BLaER1 (cell line): ENCODE data around the gene SLFNL1.
A peak's percentile ranks its signal among the peaks of the same experiment; 100 is the strongest.

ENCODE experiments used
- H3K27ac ChIP-seq: shearing (Covaris generic); formaldehyde crosslinking; 2 replicates; pipeline ENCODE4 v1.8.1; 2022
- H3K27me3 ChIP-seq: shearing (Covaris generic); formaldehyde crosslinking; 2 replicates; pipeline ENCODE4 v1.8.1; 2022
- H3K36me3 ChIP-seq: shearing (Covaris generic); formaldehyde crosslinking; 2 replicates; pipeline ENCODE4 v1.8.1; 2022
- H3K4me1 ChIP-seq: shearing (Covaris generic); formaldehyde crosslinking; 2 replicates; pipeline ENCODE4 v1.8.1; 2022
- H3K4me2 ChIP-seq: shearing (Covaris generic); formaldehyde crosslinking; 2 replicates; pipeline ENCODE4 v1.8.1; 2022
- H3K4me3 ChIP-seq: shearing (Covaris generic); formaldehyde crosslinking; 2 replicates; pipeline ENCODE4 v1.8.1; 2022
- H3K9ac ChIP-seq: shearing (Covaris generic); formaldehyde crosslinking; 2 replicates; pipeline ENCODE4 v1.8.1; 2022
- H3K9me3 ChIP-seq: shearing (Covaris generic); formaldehyde crosslinking; 2 replicates; pipeline ENCODE4 v1.8.1; 2022
- H4K20me1 ChIP-seq: shearing (Covaris generic); formaldehyde crosslinking; 2 replicates; pipeline ENCODE4 v1.8.1; 2022
- Cebpa-rat ChIP-seq: shearing (Covaris generic); IDR thresholded peaks from 2 replicates; pipeline ENCODE4 v1.8.1; 2022

SLFNL1 gene

DNA sequence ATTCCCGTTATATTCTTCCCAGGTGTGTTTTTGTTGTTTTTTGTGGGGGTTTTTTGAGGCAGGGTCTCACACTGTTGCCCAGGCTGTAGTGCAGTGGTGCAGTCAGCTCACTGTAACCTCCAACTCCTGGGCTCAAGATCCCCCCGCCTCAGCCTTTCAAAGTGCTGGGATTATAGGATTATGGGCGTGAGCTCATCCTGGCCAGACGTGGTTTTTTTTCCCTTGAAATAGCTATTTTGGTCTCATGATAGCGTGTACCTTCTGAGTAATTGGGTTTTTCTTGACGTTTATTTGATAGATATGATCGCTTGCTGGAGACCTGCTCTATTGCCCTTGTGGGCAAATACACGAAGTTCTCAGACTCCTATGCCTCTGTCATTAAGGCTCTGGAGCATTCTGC lies 24.4 kb downstream of the SLFNL1 start:
- Histone ChIP-seq H3K27me3 (no peaks in the 10 kb centered on the region), H3K4me2 (no peak overlapping the region), H3K27ac (no peak overlapping the region), H3K4me1 (peaks cover 12% of the 10 kb centered on the region), H3K9me3 (no peaks in the 10 kb centered on the region), H3K4me3 (no peak overlapping the region), H4K20me1 (peaks cover 52% of the 10 kb centered on the region), H3K9ac (no peak overlapping the region), H3K36me3 (peaks cover 100% of the 10 kb centered on the region)
- no peak for TF ChIP-seq Cebpa-rat

DNA sequence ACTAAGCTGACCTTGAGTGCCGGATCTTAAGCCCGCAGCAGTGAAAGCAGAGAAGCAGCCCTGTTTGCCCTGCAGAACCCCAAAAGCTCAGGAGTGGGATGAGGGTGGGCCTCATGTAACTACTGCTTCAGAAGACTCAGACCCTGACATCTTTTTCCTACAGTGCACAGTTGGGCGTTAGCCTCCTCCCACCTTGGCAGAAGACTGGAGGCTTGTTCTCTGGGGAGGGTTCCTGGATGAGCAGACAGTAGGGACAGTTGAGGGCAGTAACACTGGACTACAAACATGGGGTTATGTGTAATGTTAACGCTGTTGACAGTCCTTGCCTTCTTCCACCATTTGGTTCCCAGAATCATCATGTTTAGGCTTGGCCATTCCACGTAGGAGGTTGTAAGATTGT lies 32.5 kb downstream of the SLFNL1 start:
- Histone ChIP-seq H4K20me1 (peaks cover 22% of the 10 kb centered on the region; the same call in 1 of the 2 replicates), H3K27ac (no peak overlapping the region; the same call in 1 of the 2 replicates), H3K4me3 (no peak overlapping the region), H3K9me3 (no peaks in the 10 kb centered on the region), H3K9ac (no peak overlapping the region), H3K4me1 (peaks cover 35% of the 10 kb centered on the region), H3K4me2 (no peak overlapping the region), H3K36me3 (peaks cover 97% of the 10 kb centered on the region), H3K27me3 (no peaks in the 10 kb centered on the region)
- no peak for TF ChIP-seq Cebpa-rat

DNA sequence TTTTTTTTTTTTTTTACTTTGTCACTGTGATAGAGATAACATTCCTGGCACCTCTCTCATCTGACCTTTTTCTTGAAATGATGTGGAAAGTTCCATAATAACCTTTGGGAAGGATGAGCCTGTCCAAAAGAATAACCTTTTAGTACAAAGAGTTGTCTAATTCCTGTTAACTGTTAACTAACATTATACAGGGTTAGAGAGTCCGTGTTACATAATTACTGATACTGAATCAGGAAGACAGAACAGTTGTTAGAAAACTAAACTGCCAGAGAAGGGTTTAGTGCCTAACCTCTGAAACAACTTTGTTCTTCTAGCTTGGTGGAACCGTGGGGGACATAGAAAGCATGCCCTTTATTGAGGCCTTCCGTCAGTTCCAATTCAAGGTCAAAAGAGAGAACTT lies 33.2 kb downstream of the SLFNL1 start:
- Histone ChIP-seq H3K27me3 (no peaks in the 10 kb centered on the region), H3K4me2 (no peak overlapping the region), H3K9ac (no peak overlapping the region), H3K27ac (0 out of 2 replicates have a peak overlapping the region, but pooled peaks have one; percentile 3), H3K36me3 (peaks cover 97% of the 10 kb centered on the region), H3K9me3 (no peaks in the 10 kb centered on the region), H3K4me3 (no peak overlapping the region), H3K4me1 (peaks cover 43% of the 10 kb centered on the region), H4K20me1 (peaks cover 17% of the 10 kb centered on the region; the same call in 1 of the 2 replicates)
- TF ChIP-seq Cebpa-rat: no peak

DNA sequence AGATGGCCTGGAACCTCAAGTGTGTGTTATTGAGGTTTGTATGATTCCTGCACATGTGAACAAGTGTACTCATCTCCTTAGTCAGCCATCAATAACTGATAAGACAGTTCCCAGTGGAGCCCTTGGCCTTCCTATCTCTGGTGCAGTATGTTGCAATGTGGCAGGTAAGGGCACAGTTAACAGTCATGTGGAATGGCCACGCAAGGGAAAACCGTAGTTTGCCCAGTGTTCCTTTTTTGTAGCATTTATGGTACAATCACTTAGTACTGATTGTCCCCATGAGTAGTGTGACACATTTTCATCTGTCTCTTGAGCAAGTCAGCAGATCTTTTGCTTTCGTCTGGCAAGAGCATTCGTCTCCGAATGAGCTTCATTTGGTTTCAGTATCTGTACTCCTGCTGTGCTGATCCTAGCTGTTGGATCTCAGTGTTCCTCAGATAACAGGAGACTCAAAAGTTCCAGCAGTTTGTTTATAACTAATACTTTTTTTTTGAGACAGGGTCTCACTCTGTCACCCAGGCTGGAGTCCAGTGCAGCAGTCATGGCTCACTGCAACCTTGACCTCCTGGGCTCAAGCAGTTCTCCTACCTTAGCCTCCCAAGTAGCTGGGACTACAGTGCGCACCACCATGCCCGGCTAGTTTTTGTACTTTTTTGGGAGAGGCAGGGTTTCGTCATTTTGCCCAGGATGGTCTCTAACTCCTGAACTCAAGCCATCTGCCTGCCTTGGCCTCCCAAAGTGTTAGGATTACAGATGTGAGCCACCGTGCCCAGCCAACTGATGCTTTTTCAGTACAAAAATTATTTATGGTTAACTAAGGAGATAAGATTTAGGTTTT lies 33.9 kb downstream of the SLFNL1 start:
- H3K9ac ChIP-seq: no peak overlapping the region
- H3K36me3 ChIP-seq: peaks cover 96% of the 10 kb centered on the region
- no peaks in the 10 kb centered on the region for H3K27me3 ChIP-seq
- peaks cover 19% of the 10 kb centered on the region; the same call in 1 of the 2 replicates for H4K20me1 ChIP-seq
- no peaks in the 10 kb centered on the region for H3K9me3 ChIP-seq
- H3K4me3 ChIP-seq: no peak overlapping the region
- peak overlapping the region; percentile 84 for H3K27ac ChIP-seq
- peak overlapping the region; percentile 96; the same call in 1 of the 2 replicates for H3K4me2 ChIP-seq
- peaks cover 49% of the 10 kb centered on the region for H3K4me1 ChIP-seq
- no peak for TF ChIP-seq Cebpa-rat

DNA sequence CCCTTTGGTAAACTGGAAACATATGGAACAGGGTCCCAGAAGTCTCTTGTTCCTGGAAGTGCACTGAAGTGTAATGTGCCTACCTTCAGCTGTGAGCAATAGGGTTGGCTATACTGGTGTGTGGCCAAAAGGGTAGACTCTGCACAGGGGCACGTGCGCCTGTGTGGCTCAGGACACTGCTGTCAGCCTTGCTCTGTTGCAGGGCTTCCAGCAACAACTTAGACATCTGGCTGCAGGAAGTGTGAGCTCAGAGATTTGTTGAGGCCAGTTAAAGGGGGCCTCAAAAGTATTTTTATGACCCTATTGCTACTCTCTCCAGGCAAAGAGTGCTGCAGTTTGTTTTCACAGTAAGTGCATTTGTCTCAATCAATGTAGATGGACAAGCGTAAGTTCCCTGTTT lies 34.6 kb downstream of the SLFNL1 start:
- H3K4me2 ChIP-seq: peak overlapping the region; percentile 96
- peak overlapping the region; percentile 60; the same call in 1 of the 2 replicates for H3K9ac ChIP-seq
- peaks cover 56% of the 10 kb centered on the region for H3K4me1 ChIP-seq
- H3K27ac ChIP-seq: peak overlapping the region; percentile 84
- no peak for TF ChIP-seq Cebpa-rat
- H3K4me3 ChIP-seq: no peak overlapping the region
- peaks cover 19% of the 10 kb centered on the region for H4K20me1 ChIP-seq
- no peaks in the 10 kb centered on the region for H3K9me3 ChIP-seq
- peaks cover 95% of the 10 kb centered on the region for H3K36me3 ChIP-seq
- no peaks in the 10 kb centered on the region for H3K27me3 ChIP-seq

DNA sequence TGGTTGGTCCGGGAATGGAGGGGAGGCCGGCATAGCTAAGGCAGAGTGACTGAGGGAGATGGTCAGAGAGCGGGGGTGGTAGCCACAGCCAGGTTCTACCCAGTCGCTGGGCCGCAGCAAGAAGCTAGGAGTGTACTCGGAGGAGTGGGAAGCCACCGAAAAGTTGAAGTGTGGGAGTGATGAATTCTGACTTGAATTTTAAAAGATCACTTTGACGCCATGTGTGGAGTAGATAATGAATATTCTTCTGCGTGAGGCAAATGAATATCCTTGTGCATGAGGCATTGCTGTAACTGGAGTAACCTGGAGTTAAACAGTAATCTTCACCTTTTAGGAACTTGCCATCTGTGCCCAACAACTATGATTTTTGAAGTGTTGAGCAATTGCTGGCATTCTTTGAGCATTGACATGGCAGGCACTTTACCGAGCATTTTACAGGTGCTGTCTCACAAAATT lies 35.2 kb downstream of the SLFNL1 start:
- Histone ChIP-seq H3K9me3 (no peaks in the 10 kb centered on the region), H3K36me3 (peaks cover 91% of the 10 kb centered on the region), H4K20me1 (peaks cover 22% of the 10 kb centered on the region), H3K4me2 (peak overlapping the region; percentile 96), H3K27ac (peak overlapping the region; percentile 84), H3K4me1 (peaks cover 62% of the 10 kb centered on the region), H3K9ac (peak overlapping the region; percentile 60), H3K4me3 (no peak overlapping the region; the same call in 1 of the 2 replicates), H3K27me3 (no peaks in the 10 kb centered on the region)
- TF ChIP-seq Cebpa-rat: no peak

DNA sequence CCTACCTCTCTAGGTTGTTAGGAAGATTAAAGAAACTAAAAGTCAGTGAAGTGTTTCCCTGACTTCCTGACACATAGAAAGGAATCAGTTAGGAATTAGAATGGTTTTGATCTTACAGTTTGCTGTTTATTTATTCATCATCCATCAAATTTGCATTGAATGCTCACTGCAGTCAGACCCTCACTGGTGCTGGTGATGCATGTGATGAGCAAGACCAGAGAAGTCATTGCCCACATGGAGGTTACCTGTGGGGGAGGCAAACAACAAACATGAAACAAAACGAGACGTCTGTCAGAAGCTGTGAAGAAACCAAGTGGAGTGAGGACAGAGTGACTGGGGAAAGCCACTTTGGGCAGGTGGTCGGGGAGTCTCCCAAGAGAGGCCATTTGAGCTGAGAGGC lies 35.6 kb downstream of the SLFNL1 start:
- Histone ChIP-seq H3K9ac (peak overlapping the region; percentile 60), H4K20me1 (peaks cover 26% of the 10 kb centered on the region)

DNA sequence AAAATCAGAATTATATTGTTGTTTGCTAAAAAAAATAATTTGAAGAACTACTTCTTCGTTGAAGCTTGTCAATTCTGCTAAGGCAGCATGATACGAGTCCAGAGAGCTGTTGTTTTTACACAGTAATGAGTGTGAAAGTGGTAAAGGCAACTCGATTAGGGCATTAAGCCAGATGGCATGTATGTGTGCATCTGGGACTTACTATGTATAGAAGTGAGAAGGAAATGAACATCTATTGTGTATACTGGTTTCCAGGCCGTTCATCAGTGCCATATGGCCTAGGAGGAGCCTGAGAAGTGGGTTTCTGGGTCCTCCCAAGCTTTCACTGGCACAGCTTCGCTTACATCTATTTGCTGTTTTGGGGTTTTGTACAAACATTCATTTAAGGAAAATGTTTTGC lies 36.4 kb downstream of the SLFNL1 start:
- Histone ChIP-seq H3K27ac (peak overlapping the region; percentile 84), H3K9ac (peak overlapping the region; percentile 60), H3K36me3 (peaks cover 79% of the 10 kb centered on the region), H3K4me1 (peaks cover 68% of the 10 kb centered on the region), H3K27me3 (no peaks in the 10 kb centered on the region), H3K4me2 (peak overlapping the region; percentile 96), H3K4me3 (no peak overlapping the region; the same call in 1 of the 2 replicates), H3K9me3 (no peaks in the 10 kb centered on the region), H4K20me1 (peaks cover 31% of the 10 kb centered on the region)
- TF ChIP-seq Cebpa-rat: no peak

More for the DNA sequence above, 35.6 kb downstream of the SLFNL1 start:
- no peaks in the 10 kb centered on the region for H3K27me3 ChIP-seq
- peak overlapping the region; percentile 96 for H3K4me2 ChIP-seq
- H3K4me3 ChIP-seq: no peak overlapping the region; the same call in 1 of the 2 replicates
- TF ChIP-seq Cebpa-rat: no peak
- H3K27ac ChIP-seq: peak overlapping the region; percentile 84
- H3K4me1 ChIP-seq: peaks cover 67% of the 10 kb centered on the region
- H3K9me3 ChIP-seq: no peaks in the 10 kb centered on the region
- peaks cover 86% of the 10 kb centered on the region for H3K36me3 ChIP-seq

DNA sequence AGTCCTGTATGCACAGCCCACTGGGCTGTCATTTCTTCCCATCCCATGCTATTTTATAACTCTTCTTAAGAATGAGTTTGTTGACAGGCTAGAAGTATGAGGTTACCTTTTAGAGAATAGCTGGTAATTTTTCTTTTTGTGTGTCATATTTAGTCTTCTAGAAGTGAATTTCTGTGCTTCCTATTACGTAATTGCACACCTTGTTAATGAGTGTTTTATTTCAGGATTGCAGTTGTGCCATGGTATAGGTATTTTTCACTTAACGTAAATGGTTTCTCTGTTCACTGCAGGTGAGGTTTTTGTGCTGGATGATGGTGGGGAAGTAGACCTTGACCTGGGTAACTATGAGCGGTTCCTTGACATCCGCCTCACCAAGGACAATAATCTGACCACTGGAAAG lies 37.0 kb downstream of the SLFNL1 start:
- H3K27me3 ChIP-seq: no peaks in the 10 kb centered on the region
- H3K4me2 ChIP-seq: peak overlapping the region; percentile 96
- H3K4me1 ChIP-seq: peaks cover 68% of the 10 kb centered on the region
- no peaks in the 10 kb centered on the region for H3K9me3 ChIP-seq
- peaks cover 31% of the 10 kb centered on the region for H4K20me1 ChIP-seq
- no peak for TF ChIP-seq Cebpa-rat
- H3K36me3 ChIP-seq: peaks cover 72% of the 10 kb centered on the region
- peak overlapping the region; percentile 19; the same call in 1 of the 2 replicates for H3K4me3 ChIP-seq
- peak overlapping the region; percentile 60 for H3K9ac ChIP-seq
- peak overlapping the region; percentile 84 for H3K27ac ChIP-seq

DNA sequence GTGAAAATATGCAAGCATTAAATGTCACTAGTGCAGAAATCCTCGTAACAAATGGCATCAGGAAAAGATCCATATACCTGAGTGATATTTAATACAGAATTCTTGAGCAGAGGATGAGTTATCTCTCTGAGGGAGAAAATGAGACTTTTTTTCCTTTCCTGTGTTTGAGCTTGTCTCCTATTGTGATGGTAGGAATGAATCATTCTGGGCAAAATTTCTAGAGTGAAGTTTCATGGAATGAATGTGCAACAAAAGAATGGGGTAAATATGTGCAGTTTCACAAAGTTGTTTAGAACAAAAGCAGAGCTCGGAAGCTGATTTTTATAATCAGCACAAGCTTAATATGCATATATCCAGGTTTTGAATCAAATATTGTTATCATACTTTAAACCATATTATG lies 37.5 kb downstream of the SLFNL1 start:
- Histone ChIP-seq H3K4me2 (peak overlapping the region; percentile 96), H3K27me3 (no peaks in the 10 kb centered on the region), H3K4me1 (peaks cover 71% of the 10 kb centered on the region), H4K20me1 (peaks cover 31% of the 10 kb centered on the region), H3K4me3 (peak overlapping the region; percentile 19; the same call in 1 of the 2 replicates), H3K9me3 (no peaks in the 10 kb centered on the region), H3K9ac (peak overlapping the region; percentile 60; the same call in 1 of the 2 replicates), H3K36me3 (peaks cover 68% of the 10 kb centered on the region), H3K27ac (peak overlapping the region; percentile 84)
- no peak for TF ChIP-seq Cebpa-rat
